22Rv1 (cell line): Measurements from ENCODE around the gene SIGLEC5.

Experiments
- H3K27ac ChIP-seq: fragments of 450-650 bp; 2 replicates; pipeline ENCODE4 v1.5.1; 2017
- CTCF ChIP-seq: fragments of 450-650 bp; IDR thresholded peaks from 2 replicates; pipeline ENCODE4 v1.5.1; 2017; ENCODE audit warnings: mild to moderate bottlenecking
- ZFX ChIP-seq: fragments of 450-650 bp; IDR thresholded peaks from 2 replicates; pipeline ENCODE4 v1.6.1; 2017; ENCODE audit warnings: antibody characterized with exemption, borderline replicate concordance

SIGLEC5 gene

DNA sequence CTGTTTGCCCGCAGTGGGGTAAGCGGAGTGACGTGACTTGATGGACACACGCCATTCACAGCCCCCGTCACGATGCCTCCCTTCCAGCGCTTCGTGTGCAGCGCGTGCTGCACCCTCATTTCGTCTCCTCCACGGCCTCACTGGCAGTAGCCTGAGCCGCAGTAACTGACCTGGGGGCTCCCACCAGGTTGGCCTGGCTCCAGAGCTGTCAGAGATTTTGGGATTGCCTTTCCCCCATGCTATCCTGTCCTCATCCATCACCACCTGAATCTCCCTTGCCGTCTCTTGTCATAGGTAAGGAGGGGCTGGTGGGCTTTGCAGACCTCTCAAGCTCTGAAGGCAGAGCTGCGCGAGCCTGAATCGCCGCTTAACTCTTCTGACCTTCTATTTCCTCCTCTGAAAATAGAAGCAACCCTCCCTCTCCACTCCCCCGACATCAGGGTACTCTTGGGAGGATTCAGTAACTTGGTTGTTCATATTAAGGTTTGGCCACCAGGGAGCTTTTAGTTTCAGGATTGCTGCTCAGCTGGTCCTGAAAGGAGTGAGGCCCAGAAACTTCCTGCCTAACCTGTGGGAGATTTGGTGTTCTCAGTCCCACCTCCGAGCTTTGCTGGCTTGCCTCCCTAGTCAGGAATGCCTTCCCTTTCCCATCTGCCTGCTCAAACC is 27.9 kb downstream of the SIGLEC5 start:
- no peak for TF ChIP-seq ZFX
- TF ChIP-seq CTCF: no peak
- no peak overlapping the region for H3K27ac ChIP-seq

GRCh38 chr19:51600940-51601580 is 29.1 kb downstream of the SIGLEC5 start:
- H3K27ac ChIP-seq: no peak overlapping the region
- TF ChIP-seq CTCF (no peak), ZFX (no peak)

- no peak overlapping the region for H3K27ac ChIP-seq
- TF ChIP-seq CTCF (no peak), ZFX (no peak)
Measured at GRCh38 chr19:51599084-51599483, 31.1 kb downstream of the SIGLEC5 start.

- no peak overlapping the region for H3K27ac ChIP-seq
- no peak for TF ChIP-seq CTCF
- no peak for TF ChIP-seq ZFX
Measured at GRCh38 chr19:51598159-51598915, 31.9 kb downstream of the SIGLEC5 start.

DNA sequence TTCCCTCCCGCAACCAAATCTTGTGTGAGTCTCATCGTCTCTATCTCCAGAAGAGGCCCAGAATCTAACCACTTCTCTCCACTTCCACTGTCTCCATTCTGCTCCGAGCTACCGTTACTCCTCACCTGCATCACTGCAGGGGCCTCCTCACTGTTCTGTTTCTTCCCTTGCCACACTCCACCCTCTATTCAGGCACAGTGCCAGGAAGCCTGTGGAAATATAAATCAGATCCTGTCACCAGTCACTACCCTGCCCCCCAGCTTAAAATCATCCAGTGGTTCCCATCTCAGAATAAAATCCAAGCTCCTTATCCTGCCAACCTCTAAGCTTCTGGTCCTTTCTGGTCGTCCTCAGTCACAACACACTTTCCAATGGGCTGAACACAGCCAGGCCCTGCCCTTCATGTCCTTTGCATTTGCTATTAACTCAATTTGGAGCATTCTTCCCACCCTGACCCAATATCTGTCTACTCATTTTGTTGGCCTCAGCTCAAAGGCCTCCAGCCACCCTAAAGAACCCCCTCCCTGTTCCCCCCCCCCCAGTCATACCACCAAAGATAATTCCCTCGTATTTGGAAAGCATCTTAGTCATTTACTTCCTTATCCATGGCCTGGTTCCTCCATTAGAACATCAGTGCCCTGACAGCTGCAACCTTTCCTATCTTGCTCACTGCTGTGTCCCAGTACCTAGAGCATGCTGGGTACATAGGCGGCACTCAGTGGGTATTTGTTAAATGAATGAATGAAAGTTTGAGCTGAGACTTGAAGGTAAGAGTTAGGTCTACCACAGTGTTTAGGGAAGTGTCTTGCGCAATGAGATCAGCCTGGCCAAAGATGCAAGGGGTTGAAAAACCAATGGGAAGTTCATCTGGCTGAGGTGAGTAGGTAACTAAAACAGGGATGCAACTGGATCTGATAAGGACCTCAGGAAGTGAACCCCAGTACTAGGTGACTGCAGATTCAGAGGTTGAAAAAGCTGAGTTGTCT is 34.7 kb downstream of the SIGLEC5 start:
- H3K27ac ChIP-seq: no peak overlapping the region
- no peak for TF ChIP-seq CTCF
- no peak for TF ChIP-seq ZFX

GRCh38 chr19:51594774-51595109 is 35.5 kb downstream of the SIGLEC5 start:
- no peak for TF ChIP-seq CTCF
- no peak for TF ChIP-seq ZFX
- H3K27ac ChIP-seq: peak overlapping the region; percentile 60
